ENCODE data around the gene OPA1.

OPA1 gene

DNA sequence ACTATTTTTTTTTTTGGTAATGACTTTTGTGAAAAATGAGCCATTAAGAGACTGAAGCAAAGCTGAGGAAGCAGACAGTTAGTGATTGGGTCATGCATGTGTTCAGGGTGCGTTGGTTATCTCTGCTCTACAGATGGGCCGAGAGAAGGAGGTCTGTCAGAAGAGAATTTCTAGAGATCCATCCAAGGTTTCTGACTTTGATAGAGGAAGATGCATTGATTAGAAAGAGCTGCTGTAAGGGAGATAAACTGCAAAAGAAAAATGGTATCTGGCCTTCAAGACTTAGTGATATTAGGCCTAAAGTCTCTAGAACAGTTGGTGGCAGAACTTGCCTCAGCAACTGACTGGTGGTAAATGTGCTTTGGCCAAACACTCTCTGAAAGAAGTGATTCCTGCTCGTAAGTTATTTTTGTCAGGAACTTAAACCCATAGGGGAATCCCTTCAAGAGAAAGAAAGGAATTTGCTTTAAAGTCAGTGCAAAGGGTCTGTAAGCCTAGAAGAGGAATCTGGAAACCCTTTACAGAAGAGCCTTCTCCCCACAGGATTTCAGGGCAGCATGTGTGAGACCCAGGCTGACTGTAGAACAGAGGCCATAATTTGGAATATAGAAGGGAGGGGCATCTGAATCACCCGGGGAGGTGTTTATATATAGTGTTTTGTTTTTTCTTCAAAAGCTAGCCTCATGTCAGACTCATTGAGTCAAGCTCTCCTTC is 67.8 kb downstream of the OPA1 start:
- Histone ChIP-seq H3K79me2 (no peaks in the 10 kb centered on the region), H2AFZ (no peak overlapping the region), H3K27ac (no peak overlapping the region), H3K9ac (no peak overlapping the region), H3K4me2 (ENCODE audit: low read length) (no peak overlapping the region), H3K4me1 (no peaks in the 10 kb centered on the region), H3K4me3 (ENCODE audit: low read depth, low read length) (no peak overlapping the region), H3K27me3 (ENCODE audit: control insufficient read depth, insufficient read depth, low read length) (no peaks in the 10 kb centered on the region), H3K9me3 (ENCODE audit: control insufficient read depth, low read length) (no peaks in the 10 kb centered on the region), H3K36me3 (ENCODE audit: control insufficient read depth, insufficient read depth, low read length) (no peaks in the 10 kb centered on the region)
- no peak for TF ChIP-seq CTCF (IDR thresholded peaks at IDR 0.05)

GRCh38 chr3:193662757-193663322 is 69.8 kb downstream of the OPA1 start:
- H3K36me3 ChIP-seq (ENCODE audit: control insufficient read depth, insufficient read depth, low read length), result no peaks in the 10 kb centered on the region
- no peaks in the 10 kb centered on the region for H3K9me3 ChIP-seq (ENCODE audit: control insufficient read depth, low read length)
- no peak overlapping the region for H3K9ac ChIP-seq
- no peaks in the 10 kb centered on the region for H3K4me1 ChIP-seq
- no peak for TF ChIP-seq CTCF (IDR thresholded peaks at IDR 0.05)
- no peaks in the 10 kb centered on the region for H3K27me3 ChIP-seq (ENCODE audit: control insufficient read depth, insufficient read depth, low read length)
- H3K4me3 ChIP-seq (ENCODE audit: low read depth, low read length), result no peak overlapping the region
- H3K4me2 ChIP-seq (ENCODE audit: low read length), result no peak overlapping the region
- H3K27ac ChIP-seq, result no peak overlapping the region
- no peak overlapping the region for H2AFZ ChIP-seq
- H3K79me2 ChIP-seq, result no peaks in the 10 kb centered on the region

DNA sequence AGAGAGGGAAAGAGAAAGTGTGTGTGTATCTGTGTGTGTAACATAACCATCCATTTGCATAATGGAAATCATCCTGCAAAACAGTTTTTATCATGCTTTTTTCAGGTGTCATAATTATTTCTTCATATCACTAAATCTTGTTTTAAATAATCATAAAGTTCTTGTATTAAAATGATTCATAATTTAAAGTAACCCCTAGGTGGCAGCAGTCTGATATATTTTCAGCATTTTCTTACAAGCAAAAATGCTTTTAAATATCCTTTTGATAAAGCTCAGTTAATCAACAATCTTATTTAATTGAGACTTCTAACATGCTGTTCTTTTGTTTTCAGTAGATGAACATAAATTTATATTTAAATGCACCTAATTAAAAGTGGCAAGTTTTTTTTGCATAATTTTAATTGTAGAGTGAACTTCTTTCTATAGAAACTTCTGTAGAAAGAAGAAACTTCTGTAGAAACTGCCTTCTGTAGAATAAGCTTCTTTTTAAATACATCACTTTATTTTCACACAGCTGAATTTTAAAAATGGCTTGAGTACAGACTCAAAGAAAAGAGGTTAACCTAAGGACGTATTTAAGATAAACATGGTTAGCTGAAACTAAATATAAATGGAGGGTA is 72.5 kb downstream of the OPA1 start:
- Histone ChIP-seq H3K79me2 (no peaks in the 10 kb centered on the region), H3K4me3 (ENCODE audit: low read depth, low read length) (no peak overlapping the region), H3K9ac (no peak overlapping the region), H3K4me1 (no peaks in the 10 kb centered on the region), H3K36me3 (ENCODE audit: control insufficient read depth, insufficient read depth, low read length) (no peaks in the 10 kb centered on the region), H3K9me3 (ENCODE audit: control insufficient read depth, low read length) (no peaks in the 10 kb centered on the region), H3K27me3 (ENCODE audit: control insufficient read depth, insufficient read depth, low read length) (no peaks in the 10 kb centered on the region), H2AFZ (no peak overlapping the region), H3K4me2 (ENCODE audit: low read length) (no peak overlapping the region), H3K27ac (no peak overlapping the region)
- peak; percentile 60 for TF ChIP-seq CTCF (IDR thresholded peaks at IDR 0.05)

- Histone ChIP-seq H3K4me3 (ENCODE audit: low read depth, low read length) (no peak overlapping the region), H2AFZ (no peak overlapping the region), H3K27ac (no peak overlapping the region), H3K36me3 (ENCODE audit: control insufficient read depth, insufficient read depth, low read length) (no peaks in the 10 kb centered on the region), H3K4me1 (no peaks in the 10 kb centered on the region), H3K9me3 (ENCODE audit: control insufficient read depth, low read length) (no peaks in the 10 kb centered on the region), H3K27me3 (ENCODE audit: control insufficient read depth, insufficient read depth, low read length) (no peaks in the 10 kb centered on the region), H3K9ac (no peak overlapping the region), H3K79me2 (no peaks in the 10 kb centered on the region), H3K4me2 (ENCODE audit: low read length) (no peak overlapping the region)
- no peak for TF ChIP-seq CTCF (IDR thresholded peaks at IDR 0.05)
These were observed 80.8 kb downstream of the OPA1 start for GRCh38 chr3:193673845-193674244.
